Neural cell (in vitro differentiated cells): ENCODE results near the gene MAIP1.

Experiments
- CTCF ChIP-seq: fragments of 450-650 bp; IDR thresholded peaks from 2 replicates; pipeline ENCODE4 v1.5.1; 2014; ENCODE audit warnings: antibody characterized with exemption, mild to moderate bottlenecking, moderate library complexity; ENCODE audit not compliant: poor library complexity, severe bottlenecking
- EZH2 ChIP-seq: fragments of 200-600, 300-800 bp; shearing (Covaris generic), sonication (generic); IDR thresholded peaks from 2 replicates; pipeline ENCODE4 v1.6.1; 2014; ENCODE audit warnings: antibody characterized with exemption, low read length, borderline replicate concordance, mild to moderate bottlenecking; ENCODE audit not compliant: insufficient read depth, poor library complexity, severe bottlenecking
- MXI1 ChIP-seq: fragments of 450-650 bp; conservative IDR thresholded peaks from 2 replicates; pipeline ENCODE4 v1.6.1; 2014; ENCODE audit warnings: antibody characterized with exemption, mild to moderate bottlenecking; ENCODE audit not compliant: poor library complexity, severe bottlenecking

DNA sequence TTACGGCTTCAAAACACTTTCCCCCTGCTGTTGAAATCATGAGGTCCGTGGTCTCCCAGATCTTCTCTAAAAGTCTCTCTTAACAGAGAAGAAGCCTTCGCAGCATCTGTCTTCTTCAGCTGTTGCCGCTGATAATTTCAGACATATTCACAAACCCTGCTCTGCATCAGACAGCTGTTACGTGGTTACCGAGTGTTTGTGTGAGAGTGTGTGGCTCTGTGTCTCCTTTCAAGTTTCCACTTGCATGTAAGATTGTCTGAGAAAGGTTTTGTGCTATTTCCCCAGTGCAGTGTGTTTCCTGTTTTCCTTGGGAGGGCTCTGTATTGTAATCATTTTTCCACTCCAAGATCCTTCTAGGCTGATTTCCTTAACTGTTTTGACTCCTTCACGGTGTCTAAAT lies 32.8 kb downstream of the MAIP1 start:
- TF ChIP-seq MXI1 (no peak), CTCF (no peak), EZH2 (no peak)
